RWPE2 (cell line): ENCODE data around the gene ARHGAP26.

ENCODE experiments used
- ATAC-seq: fragments of 200-7000 bp; cut with Tn5 transposase; 3 replicates; pipeline ENCODE4 v1.9.1; 2021; ENCODE audit warnings: low read depth
- DNase-seq: peaks from one replicate; pipeline ENCODE4 v3.0.0-alpha.2; 2020; ENCODE audit warnings: low spot score
- H3K27ac ChIP-seq: fragments of 450-650 bp; 2 replicates; pipeline ENCODE4 v1.5.1; 2017; ENCODE audit warnings: mild to moderate bottlenecking; ENCODE audit not compliant: poor library complexity, severe bottlenecking
- H3K27me3 ChIP-seq: fragments of 250-450 bp; sonication (Bioruptor Pico); 2 replicates; pipeline ENCODE4 v1.5.1; 2021; ENCODE audit warnings: mild to moderate bottlenecking, moderate library complexity; ENCODE audit not compliant: insufficient read depth, poor library complexity, severe bottlenecking
- H3K36me3 ChIP-seq: fragments of 250-450 bp; sonication (Bioruptor Pico); 2 replicates; pipeline ENCODE4 v1.5.1; 2020; ENCODE audit warnings: low read depth, mild to moderate bottlenecking, moderate library complexity
- H3K4me1 ChIP-seq: fragments of 250-450 bp; sonication (Bioruptor Pico); 2 replicates; pipeline ENCODE4 v1.5.1; 2021; ENCODE audit warnings: mild to moderate bottlenecking, moderate library complexity; ENCODE audit not compliant: insufficient read depth, poor library complexity, severe bottlenecking
- H3K4me3 ChIP-seq: fragments of 250-450 bp; sonication (Bioruptor Pico); 2 replicates; pipeline ENCODE4 v1.5.1; 2021; ENCODE audit warnings: mild to moderate bottlenecking, moderate library complexity; ENCODE audit not compliant: severe bottlenecking
- H3K9me3 ChIP-seq: fragments of 250-450 bp; sonication (Bioruptor Pico); 2 replicates; pipeline ENCODE4 v1.5.1; 2021; ENCODE audit warnings: mild to moderate bottlenecking, moderate library complexity; ENCODE audit not compliant: severe bottlenecking
- TF ChIP-seq, protein P1 (sequence below): fragments of 450-650 bp; IDR thresholded peaks from one replicate; pipeline ENCODE4 v1.5.1; 2017; ENCODE audit warnings: mild to moderate bottlenecking, moderate library complexity; ENCODE audit not compliant: poor library complexity, severe bottlenecking

Gene ARHGAP26

DNA sequence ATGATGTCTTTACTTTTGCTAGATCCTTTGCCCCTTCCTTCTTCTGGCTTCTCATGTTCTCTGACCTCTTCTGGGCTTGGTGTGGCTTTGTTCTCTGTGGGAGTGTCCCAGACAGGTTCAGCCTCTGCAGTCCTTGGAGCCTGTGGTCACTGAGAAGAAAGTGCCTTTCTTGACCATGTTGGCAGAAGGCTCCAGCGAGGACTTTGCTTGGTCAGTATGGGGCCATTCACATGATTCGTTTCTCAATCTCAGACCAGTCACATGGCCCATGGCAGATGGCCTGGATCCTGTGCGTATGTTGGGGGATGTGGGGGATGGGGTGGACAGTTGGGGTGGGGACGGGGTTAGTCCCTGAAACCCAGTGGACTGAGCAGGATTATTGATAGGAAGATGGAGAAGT is 274.1 kb downstream of the ARHGAP26 start:
- Histone ChIP-seq H3K4me3 (no peak overlapping the region), H3K27me3 (no peaks in the 10 kb centered on the region), H3K4me1 (peaks cover 13% of the 10 kb centered on the region), H3K27ac (no peak overlapping the region), H3K9me3 (no peaks in the 10 kb centered on the region), H3K36me3 (no peaks in the 10 kb centered on the region; the same call in 1 of the 2 replicates)
- TF ChIP-seq, protein P1, sequence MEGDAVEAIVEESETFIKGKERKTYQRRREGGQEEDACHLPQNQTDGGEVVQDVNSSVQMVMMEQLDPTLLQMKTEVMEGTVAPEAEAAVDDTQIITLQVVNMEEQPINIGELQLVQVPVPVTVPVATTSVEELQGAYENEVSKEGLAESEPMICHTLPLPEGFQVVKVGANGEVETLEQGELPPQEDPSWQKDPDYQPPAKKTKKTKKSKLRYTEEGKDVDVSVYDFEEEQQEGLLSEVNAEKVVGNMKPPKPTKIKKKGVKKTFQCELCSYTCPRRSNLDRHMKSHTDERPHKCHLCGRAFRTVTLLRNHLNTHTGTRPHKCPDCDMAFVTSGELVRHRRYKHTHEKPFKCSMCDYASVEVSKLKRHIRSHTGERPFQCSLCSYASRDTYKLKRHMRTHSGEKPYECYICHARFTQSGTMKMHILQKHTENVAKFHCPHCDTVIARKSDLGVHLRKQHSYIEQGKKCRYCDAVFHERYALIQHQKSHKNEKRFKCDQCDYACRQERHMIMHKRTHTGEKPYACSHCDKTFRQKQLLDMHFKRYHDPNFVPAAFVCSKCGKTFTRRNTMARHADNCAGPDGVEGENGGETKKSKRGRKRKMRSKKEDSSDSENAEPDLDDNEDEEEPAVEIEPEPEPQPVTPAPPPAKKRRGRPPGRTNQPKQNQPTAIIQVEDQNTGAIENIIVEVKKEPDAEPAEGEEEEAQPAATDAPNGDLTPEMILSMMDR: no peak
- no peak for ATAC-seq
- no peak for DNase-seq

DNA sequence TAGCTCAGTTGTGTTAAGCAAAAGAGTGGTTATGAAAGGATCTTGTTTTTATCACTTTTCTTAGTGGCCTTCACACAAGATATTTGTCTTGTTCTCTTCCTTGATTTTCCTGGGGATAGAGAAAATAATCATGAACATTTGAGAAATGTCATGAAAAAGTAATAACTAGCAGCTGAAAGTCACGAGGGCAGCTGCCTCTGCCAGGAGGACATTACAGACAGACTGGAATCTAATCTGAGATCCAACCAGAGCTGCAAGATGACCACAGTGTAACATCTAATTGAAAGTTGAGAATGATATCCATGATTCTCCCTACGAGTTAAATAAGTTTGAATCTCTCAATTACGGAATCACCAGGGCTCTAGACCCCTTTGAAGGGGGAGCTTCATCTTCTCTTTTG is 274.9 kb downstream of the ARHGAP26 start:
- ATAC-seq: no peak
- no peak for DNase-seq
- Histone ChIP-seq H3K27me3 (no peaks in the 10 kb centered on the region), H3K36me3 (no peaks in the 10 kb centered on the region; the same call in 1 of the 2 replicates), H3K4me3 (no peak overlapping the region), H3K9me3 (no peaks in the 10 kb centered on the region), H3K4me1 (peaks cover 12% of the 10 kb centered on the region), H3K27ac (no peak overlapping the region)
- TF ChIP-seq, protein P1: no peak

DNA sequence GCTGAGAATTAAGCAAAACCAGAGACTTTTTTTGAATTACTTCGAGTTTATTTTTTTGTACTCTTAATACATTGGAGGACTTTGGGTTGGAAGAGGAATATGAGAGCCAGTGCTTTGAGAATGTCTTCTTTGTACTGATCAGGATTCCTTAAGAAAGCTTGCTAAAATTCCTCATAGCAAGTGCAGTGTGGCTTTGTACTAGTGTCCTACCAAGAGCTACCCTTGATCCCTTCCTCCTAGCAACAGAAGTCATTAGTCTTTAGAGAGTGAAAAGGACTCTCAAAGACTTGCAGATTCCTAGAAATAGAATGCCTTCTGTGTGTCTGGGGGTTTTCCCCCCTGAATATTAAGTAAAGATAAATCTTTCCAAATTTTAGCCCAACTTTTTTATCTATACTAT is 276.1 kb downstream of the ARHGAP26 start:
- TF ChIP-seq, protein P1: no peak
- no peaks in the 10 kb centered on the region; the same call in 1 of the 2 replicates for H3K36me3 ChIP-seq
- H3K9me3 ChIP-seq: no peaks in the 10 kb centered on the region
- DNase-seq (no peak), ATAC-seq (no peak)
- no peak overlapping the region for H3K27ac ChIP-seq
- peaks cover 12% of the 10 kb centered on the region for H3K4me1 ChIP-seq
- H3K27me3 ChIP-seq: no peaks in the 10 kb centered on the region
- H3K4me3 ChIP-seq: no peak overlapping the region

DNA sequence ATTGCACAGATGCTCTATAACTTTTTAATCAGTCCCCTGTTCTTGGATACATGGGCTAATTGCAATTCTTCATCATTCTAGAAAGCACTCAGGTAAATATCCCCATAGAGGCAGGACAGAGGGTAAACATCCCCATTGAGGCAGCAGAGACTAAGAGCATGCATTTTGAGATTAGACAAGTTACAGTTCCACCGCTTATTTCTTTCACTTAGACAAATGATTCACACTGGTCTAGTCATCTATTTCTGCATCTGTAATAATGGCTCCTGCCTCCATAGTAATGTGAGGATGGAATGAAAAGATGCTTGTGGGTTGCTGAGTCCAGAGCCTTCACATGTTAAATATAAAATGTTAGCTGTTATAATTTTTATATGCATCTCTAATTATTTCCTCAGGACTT is 276.9 kb downstream of the ARHGAP26 start:
- ATAC-seq (no peak), DNase-seq (no peak)
- TF ChIP-seq, protein P1: no peak
- Histone ChIP-seq H3K27ac (no peak overlapping the region), H3K36me3 (no peaks in the 10 kb centered on the region; the same call in 1 of the 2 replicates), H3K4me3 (no peak overlapping the region), H3K4me1 (peaks cover 18% of the 10 kb centered on the region), H3K27me3 (no peaks in the 10 kb centered on the region), H3K9me3 (no peaks in the 10 kb centered on the region)

DNA sequence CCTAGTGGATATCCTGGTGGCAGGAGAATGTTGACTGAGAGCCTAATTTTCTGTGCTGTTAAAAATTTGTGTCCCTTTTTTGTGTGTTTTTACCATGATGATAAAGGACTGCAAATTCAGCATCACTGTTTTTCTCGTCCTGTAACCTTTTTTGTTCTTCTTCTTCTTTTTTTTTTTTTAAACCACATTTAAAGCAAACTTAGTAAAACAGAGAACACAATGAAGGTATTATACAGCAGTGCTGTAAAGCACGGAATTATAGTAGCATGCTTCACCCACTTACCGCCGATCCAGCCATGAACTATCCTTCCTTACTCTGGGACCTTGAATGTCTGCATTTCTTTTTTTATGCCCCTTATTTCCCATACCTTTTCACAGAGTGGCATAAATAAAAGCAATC is 280.0 kb downstream of the ARHGAP26 start:
- DNase-seq (no peak), ATAC-seq (no peak)
- Histone ChIP-seq H3K27ac (no peak overlapping the region), H3K36me3 (no peaks in the 10 kb centered on the region), H3K27me3 (no peaks in the 10 kb centered on the region), H3K4me3 (no peak overlapping the region), H3K9me3 (no peaks in the 10 kb centered on the region), H3K4me1 (peaks cover 18% of the 10 kb centered on the region)
- TF ChIP-seq, protein P1: no peak
